ENCODE measurements around the gene HGFAC. TPM values are rescaled to one million over a fixed set of nuclear protein-coding genes. Genes with fewer than 3 reads are reported as not detected.

Gene HGFAC
- total and polyA plus RNA-seq, 4 experiments from 2014 or later: 0.17 TPM; not detected in 3

DNA sequence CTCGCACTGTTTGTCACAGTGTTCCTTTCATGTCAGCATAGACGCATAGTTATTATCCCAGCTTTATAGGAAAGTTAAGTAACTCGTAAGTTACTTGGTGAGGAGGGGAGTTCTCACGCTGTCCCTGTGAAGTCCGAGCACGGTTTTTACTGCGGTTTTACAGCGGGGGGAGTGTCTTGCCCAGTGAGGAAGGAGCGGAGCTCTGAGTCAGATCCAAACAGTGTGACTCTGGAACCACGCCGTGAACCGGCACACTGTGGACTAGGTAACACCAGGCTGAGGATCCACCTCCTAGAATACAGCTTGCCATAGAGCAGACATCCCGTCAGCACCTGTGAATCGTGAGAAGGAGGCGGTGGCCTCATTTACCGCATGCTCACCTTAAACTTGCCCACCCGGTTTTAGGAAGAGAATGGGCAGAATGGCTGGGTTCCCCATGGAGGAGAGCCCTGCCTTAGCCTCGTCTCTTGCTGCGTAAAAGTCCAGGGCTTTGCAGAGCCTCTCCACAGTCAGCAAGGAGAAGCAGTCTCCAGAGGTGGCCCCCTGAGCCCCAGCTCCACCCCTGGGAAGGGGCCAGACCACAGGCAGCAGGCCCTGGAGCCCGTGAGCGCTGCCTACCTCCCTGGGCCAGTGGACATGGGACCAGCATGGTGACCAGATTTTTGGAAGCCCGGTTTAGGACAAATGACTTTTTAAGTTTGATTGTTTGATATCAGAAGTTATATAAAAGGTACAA lies 40.2 kb upstream of the HGFAC start:
- intact Hi-C loops (cut with micrococcal nuclease): no loop called here
- no peak for DNase-seq

DNA sequence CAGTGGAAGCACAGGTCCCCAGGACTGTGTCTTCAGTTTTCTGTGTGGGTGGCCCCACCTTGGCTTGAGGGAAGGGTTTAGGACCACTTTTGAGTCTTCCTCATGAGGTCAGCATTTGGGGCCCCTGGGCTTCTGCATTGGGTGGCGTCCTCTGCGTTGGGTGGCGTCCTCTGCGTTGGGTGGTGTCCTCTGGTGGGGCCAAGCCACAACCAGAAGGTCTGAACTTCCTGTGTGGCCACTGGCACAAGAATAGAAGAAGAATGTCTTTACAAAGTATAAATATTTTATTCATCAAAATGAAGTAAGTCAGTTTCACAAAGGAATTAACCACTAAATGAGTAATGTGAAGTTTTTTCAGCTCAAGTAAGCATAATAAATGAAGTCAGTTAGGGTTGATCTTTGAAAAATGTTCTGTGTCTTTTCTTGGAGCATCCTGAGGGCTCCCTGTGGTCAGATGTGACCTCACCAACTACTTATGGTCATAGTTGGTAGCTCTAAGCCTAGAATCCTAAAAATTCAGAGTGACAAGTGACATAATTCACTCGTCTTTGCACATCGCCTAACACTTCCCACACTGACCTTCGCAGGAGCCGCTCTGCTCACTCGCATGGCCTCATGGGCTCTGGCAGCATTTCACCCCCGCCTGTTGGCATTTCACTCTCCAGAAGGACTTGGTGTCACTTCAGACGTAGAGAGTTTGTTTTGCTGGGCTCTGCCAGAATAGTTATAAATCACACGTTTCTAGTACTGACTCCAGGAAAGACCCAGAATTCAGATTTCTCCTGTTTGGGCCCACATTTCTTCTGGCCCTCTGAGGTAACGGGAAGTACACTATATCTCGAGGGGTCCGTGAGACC lies 39.0 kb upstream of the HGFAC start:
- Mint-ChIP-seq H3K36me3 (no peaks in the 10 kb centered on the region), H3K4me3 (no peak overlapping the region), H3K4me1 (no peaks in the 10 kb centered on the region), H3K27me3 (no peaks in the 10 kb centered on the region), H3K9me3 (peaks cover 0 to 3% (median 0%) of the 10 kb centered on the region in 8 donors), H3K27ac (no peak overlapping the region)
- Histone ChIP-seq H3K36me3 (ENCODE audit: insufficient read depth, low read length) (no peaks in the 10 kb centered on the region), H3K27me3 (ENCODE audit: insufficient read depth, low read length) (no peaks in the 10 kb centered on the region), H3K4me1 (ENCODE audit: insufficient read depth, low read length) (no peaks in the 10 kb centered on the region), H3K4me3 (ENCODE audit: low read length in 2 of 2) (no peak overlapping the region), H3K27ac (ENCODE audit: low read depth, low read length) (no peak overlapping the region), H3K9me3 (ENCODE audit: control insufficient read depth in 1 of 2, low read length in 2 of 2) (no peaks in the 10 kb centered on the region)
- ChIA-PET CTCF (ENCODE audit: partially characterized antibody) (no interaction called here), POLR2A (ENCODE audit: partially characterized antibody) (no interaction called here)
- intact Hi-C loops (cut with micrococcal nuclease): no loop called here
- DNase-seq: no peak

More for the DNA sequence above, 40.2 kb upstream of the HGFAC start:
- H3K36me3 ChIP-seq (ENCODE audit: insufficient read depth, low read length): no peaks in the 10 kb centered on the region
- no peaks in the 10 kb centered on the region for H3K27me3 Mint-ChIP-seq
- H3K36me3 Mint-ChIP-seq: peaks cover 0 to under 1% of the 10 kb centered on the region in 2 donors
- no peak overlapping the region for H3K27ac ChIP-seq (ENCODE audit: low read depth, low read length)
- peaks cover 0 to 3% (median 0%) of the 10 kb centered on the region in 8 donors for H3K9me3 Mint-ChIP-seq
- H3K27ac Mint-ChIP-seq: no peak overlapping the region
- H3K4me1 ChIP-seq (ENCODE audit: insufficient read depth, low read length): no peaks in the 10 kb centered on the region
- no peaks in the 10 kb centered on the region for H3K27me3 ChIP-seq (ENCODE audit: insufficient read depth, low read length)
- ChIA-PET CTCF (ENCODE audit: partially characterized antibody) (no interaction called here), POLR2A (ENCODE audit: partially characterized antibody) (no interaction called here)
- no peaks in the 10 kb centered on the region for H3K4me1 Mint-ChIP-seq
- H3K4me3 Mint-ChIP-seq: no peak overlapping the region
- H3K4me3 ChIP-seq (ENCODE audit: low read length in 2 of 2): no peak overlapping the region
- no peaks in the 10 kb centered on the region for H3K9me3 ChIP-seq (ENCODE audit: control insufficient read depth in 1 of 2, low read length in 2 of 2)

- Mint-ChIP-seq H3K4me3 (no peak overlapping the region), H3K27me3 (no peaks in the 10 kb centered on the region), H3K9me3 (peaks cover 0 to 3% (median 0%) of the 10 kb centered on the region in 8 donors), H3K27ac (no peak overlapping the region), H3K36me3 (no peaks in the 10 kb centered on the region), H3K4me1 (no peaks in the 10 kb centered on the region)
- Histone ChIP-seq H3K36me3 (ENCODE audit: insufficient read depth, low read length) (no peaks in the 10 kb centered on the region), H3K4me1 (ENCODE audit: insufficient read depth, low read length) (no peaks in the 10 kb centered on the region), H3K27me3 (ENCODE audit: insufficient read depth, low read length) (no peaks in the 10 kb centered on the region), H3K9me3 (ENCODE audit: control insufficient read depth in 1 of 2, low read length in 2 of 2) (no peaks in the 10 kb centered on the region), H3K4me3 (ENCODE audit: low read length in 2 of 2) (no peak overlapping the region), H3K27ac (ENCODE audit: low read depth, low read length) (no peak overlapping the region)
- DNase-seq: no peak
- CTCF ChIA-PET (ENCODE audit: partially characterized antibody): no interaction called here
- POLR2A ChIA-PET (ENCODE audit: partially characterized antibody): no interaction called here
- intact Hi-C loops (cut with micrococcal nuclease): no loop called here
Measured at GRCh38 chr4:3403348-3403906, 38.3 kb upstream of the HGFAC start.

DNA sequence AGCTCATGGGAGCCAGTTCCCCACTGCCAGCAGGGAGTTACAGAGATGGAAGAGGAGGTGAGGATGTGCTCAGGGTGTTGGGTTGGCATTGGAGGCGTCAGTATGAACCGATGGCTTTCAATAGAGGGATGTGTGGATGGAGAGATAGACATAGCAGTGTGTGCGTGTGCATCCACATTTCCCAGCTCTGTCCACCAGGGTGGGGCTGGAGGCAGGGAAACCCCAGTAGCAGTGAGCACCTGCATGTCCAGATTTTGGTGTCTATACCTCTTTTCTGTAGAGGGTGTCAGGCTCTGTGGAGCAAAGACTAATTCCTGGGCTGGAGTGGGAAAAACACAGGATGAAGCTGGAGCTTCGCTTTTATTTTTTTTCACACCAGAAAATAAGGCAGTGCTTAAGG lies 37.2 kb upstream of the HGFAC start:
- Histone ChIP-seq H3K36me3 (ENCODE audit: insufficient read depth, low read length) (no peaks in the 10 kb centered on the region), H3K4me1 (ENCODE audit: insufficient read depth, low read length) (no peaks in the 10 kb centered on the region), H3K9me3 (ENCODE audit: control insufficient read depth in 1 of 2, low read length in 2 of 2) (no peaks in the 10 kb centered on the region), H3K27ac (ENCODE audit: low read depth, low read length) (no peak overlapping the region), H3K4me3 (ENCODE audit: low read length in 2 of 2) (no peak overlapping the region), H3K27me3 (ENCODE audit: insufficient read depth, low read length) (no peaks in the 10 kb centered on the region)
- ChIA-PET CTCF (ENCODE audit: partially characterized antibody) (interaction anchor here (1.1 kb wide), 1 partner anchor 210 kb away, joined by 3 read pairs; no protein-coding TSS in a partner anchor), POLR2A (ENCODE audit: partially characterized antibody) (no interaction called here)
- Mint-ChIP-seq H3K9me3 (peaks cover 0 to 3% (median 0%) of the 10 kb centered on the region in 8 donors), H3K36me3 (no peaks in the 10 kb centered on the region), H3K4me1 (no peaks in the 10 kb centered on the region), H3K27ac (no peak overlapping the region), H3K27me3 (no peaks in the 10 kb centered on the region), H3K4me3 (no peak overlapping the region)
- intact Hi-C loops (cut with micrococcal nuclease): no loop called here
- DNase-seq: no peak

DNA sequence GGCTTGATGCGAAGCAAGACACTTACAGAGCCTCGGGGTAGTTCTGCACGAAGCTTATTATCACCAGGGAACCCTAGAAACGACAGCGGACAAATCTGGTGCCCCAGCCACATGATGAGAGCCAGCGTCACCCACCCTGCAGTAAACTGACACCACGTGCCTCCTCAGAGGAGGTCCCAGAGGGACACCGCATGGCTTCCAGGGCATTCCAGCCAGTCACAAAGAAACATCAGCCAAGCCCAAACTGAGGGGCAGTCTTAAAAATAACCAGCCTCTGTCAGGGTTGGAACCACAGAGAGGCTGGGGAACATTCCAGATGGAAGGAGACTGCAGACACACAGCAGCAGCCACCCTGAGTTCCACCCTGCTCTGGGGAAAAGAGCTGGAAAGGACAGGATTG lies 36.6 kb upstream of the HGFAC start:
- POLR2A ChIA-PET (ENCODE audit: partially characterized antibody): no interaction called here
- Histone ChIP-seq H3K4me1 (ENCODE audit: insufficient read depth, low read length) (no peaks in the 10 kb centered on the region), H3K4me3 (ENCODE audit: low read length in 2 of 2) (no peak overlapping the region), H3K27me3 (ENCODE audit: insufficient read depth, low read length) (no peaks in the 10 kb centered on the region), H3K36me3 (ENCODE audit: insufficient read depth, low read length) (no peaks in the 10 kb centered on the region), H3K27ac (ENCODE audit: low read depth, low read length) (no peak overlapping the region), H3K9me3 (ENCODE audit: control insufficient read depth in 1 of 2, low read length in 2 of 2) (no peaks in the 10 kb centered on the region)
- no peaks in the 10 kb centered on the region for H3K4me1 Mint-ChIP-seq
- intact Hi-C loops (cut with micrococcal nuclease): no loop called here
- no peak overlapping the region for H3K4me3 Mint-ChIP-seq
- H3K9me3 Mint-ChIP-seq: peaks cover 0 to 3% (median 0%) of the 10 kb centered on the region in 8 donors
- no peaks in the 10 kb centered on the region for H3K27me3 Mint-ChIP-seq
- CTCF ChIA-PET (ENCODE audit: partially characterized antibody): interaction anchor here (0.5 kb wide), 1 partner anchor 38 kb away, joined by 3 read pairs; no protein-coding TSS in a partner anchor
- peak overlapping the region in 1 of 7 donors; percentile 2 for H3K27ac Mint-ChIP-seq
- H3K36me3 Mint-ChIP-seq: no peaks in the 10 kb centered on the region
- DNase-seq: no peak

- Mint-ChIP-seq H3K27ac (no peak overlapping the region), H3K4me3 (no peak overlapping the region), H3K36me3 (no peaks in the 10 kb centered on the region), H3K4me1 (no peaks in the 10 kb centered on the region), H3K27me3 (no peaks in the 10 kb centered on the region), H3K9me3 (peaks cover 0 to 3% (median 0%) of the 10 kb centered on the region in 8 donors)
- H3K4me1 ChIP-seq (ENCODE audit: insufficient read depth, low read length): no peaks in the 10 kb centered on the region
- no peaks in the 10 kb centered on the region for H3K36me3 ChIP-seq (ENCODE audit: insufficient read depth, low read length)
- H3K4me3 ChIP-seq (ENCODE audit: low read length in 2 of 2): no peak overlapping the region
- no peak for DNase-seq
- ChIA-PET POLR2A (ENCODE audit: partially characterized antibody) (no interaction called here), CTCF (ENCODE audit: partially characterized antibody) (interaction anchor here (0.5 kb wide), 1 partner anchor 37 kb away, joined by 3 read pairs; no protein-coding TSS in a partner anchor)
- no peaks in the 10 kb centered on the region for H3K27me3 ChIP-seq (ENCODE audit: insufficient read depth, low read length)
- intact Hi-C loops (cut with micrococcal nuclease): no loop called here
- no peak overlapping the region for H3K27ac ChIP-seq (ENCODE audit: low read depth, low read length)
- no peaks in the 10 kb centered on the region for H3K9me3 ChIP-seq (ENCODE audit: control insufficient read depth in 1 of 2, low read length in 2 of 2)
Measured at GRCh38 chr4:3406021-3406420, 35.7 kb upstream of the HGFAC start.

DNA sequence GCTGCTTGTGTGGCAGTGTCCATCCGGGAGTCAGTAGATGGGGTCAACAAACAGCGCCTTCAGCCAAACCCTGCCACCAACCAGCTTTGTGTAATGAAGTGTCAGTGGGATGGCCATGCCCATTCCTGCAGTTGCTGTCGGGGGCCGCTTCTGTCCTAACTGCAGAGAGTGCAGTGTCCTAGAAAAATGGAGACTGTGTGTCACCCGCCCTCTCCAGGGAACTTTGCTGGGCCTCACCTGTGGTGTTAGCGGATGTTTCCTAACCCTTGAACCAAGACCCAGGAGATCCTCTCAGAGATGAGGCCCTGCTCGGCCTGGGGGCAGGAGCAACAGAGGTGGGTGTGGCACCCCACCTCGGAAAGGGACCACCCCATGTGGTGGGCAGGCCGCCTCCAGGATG lies 35.3 kb upstream of the HGFAC start:
- H3K36me3 Mint-ChIP-seq: no peaks in the 10 kb centered on the region
- H3K27me3 Mint-ChIP-seq: no peaks in the 10 kb centered on the region
- no peak overlapping the region for H3K27ac Mint-ChIP-seq
- ChIA-PET POLR2A (ENCODE audit: partially characterized antibody) (no interaction called here), CTCF (ENCODE audit: partially characterized antibody) (no interaction called here)
- peaks cover 0 to 3% (median 0%) of the 10 kb centered on the region in 8 donors for H3K9me3 Mint-ChIP-seq
- intact Hi-C loops (cut with micrococcal nuclease): no loop called here
- Histone ChIP-seq H3K4me3 (ENCODE audit: low read length in 2 of 2) (no peak overlapping the region), H3K27ac (ENCODE audit: low read depth, low read length) (no peak overlapping the region), H3K4me1 (ENCODE audit: insufficient read depth, low read length) (no peaks in the 10 kb centered on the region), H3K27me3 (ENCODE audit: insufficient read depth, low read length) (no peaks in the 10 kb centered on the region), H3K36me3 (ENCODE audit: insufficient read depth, low read length) (no peaks in the 10 kb centered on the region), H3K9me3 (ENCODE audit: control insufficient read depth in 1 of 2, low read length in 2 of 2) (no peaks in the 10 kb centered on the region)
- H3K4me3 Mint-ChIP-seq: no peak overlapping the region
- H3K4me1 Mint-ChIP-seq: no peaks in the 10 kb centered on the region
- DNase-seq: no peak

All from CD4-positive, alpha-beta memory T cell (primary cell).